HepG2 (cell line): ENCODE measurements around the gene YWHAB. TPM values are rescaled to one million over a fixed set of nuclear protein-coding genes. Genes with fewer than 3 reads are reported as not detected.

Experiments used
- MYC ChIP-seq: sonication (generic); formaldehyde crosslinking; IDR thresholded peaks from 2 replicates; pipeline ENCODE4 v1.9.0; 2021; ENCODE audit warnings: missing genetic modification reagents, borderline replicate concordance
- NCOA5 ChIP-seq: sonication (generic); formaldehyde crosslinking; IDR thresholded peaks from 2 replicates; pipeline ENCODE4 v1.4.0; 2020; ENCODE audit warnings: missing genetic modification reagents
- NR2F1 ChIP-seq, 2 experiments: fragments of 450-650 bp in 1 of 2; formaldehyde crosslinking in 1 of 2; IDR thresholded peaks; 2 replicates each; pipeline versions ENCODE4 v1.5.0 to v1.6.1; 2016 to 2020; ENCODE audit warnings: mild to moderate bottlenecking in 1 of 2, missing compliant biosample characterization in 1 of 2, missing genetic modification reagents in 1 of 2, moderate library complexity in 1 of 2
- PAF1 ChIP-seq: IDR thresholded peaks from 2 replicates; pipeline ENCODE4 v1.6.1; 2016; ENCODE audit warnings: missing genetic modification reagents, missing compliant biosample characterization
- PAWR ChIP-seq: sonication (generic); formaldehyde crosslinking; IDR thresholded peaks from 2 replicates; pipeline ENCODE4 v1.4.0; 2020; ENCODE audit warnings: missing genetic modification reagents, mild to moderate bottlenecking, borderline replicate concordance
- PBX2 ChIP-seq: IDR thresholded peaks from 2 replicates; pipeline ENCODE4 v1.6.1; 2016; ENCODE audit warnings: control low read depth
- PPARG ChIP-seq: conservative IDR thresholded peaks from 2 replicates; pipeline ENCODE4 v1.6.1; 2016; ENCODE audit warnings: missing biosample characterization, missing genetic modification reagents
- SIX4 ChIP-seq: sonication (generic); formaldehyde crosslinking; IDR thresholded peaks from 2 replicates; pipeline ENCODE4 v1.4.0; 2020; ENCODE audit warnings: missing genetic modification reagents
- SPEN ChIP-seq: sonication (generic); formaldehyde crosslinking; IDR thresholded peaks from 2 replicates; pipeline ENCODE4 v1.5.1; 2020; ENCODE audit warnings: low read depth, mild to moderate bottlenecking, missing genetic modification reagents
- TAF15 ChIP-seq: fragments of 200-400 bp; formaldehyde crosslinking; IDR thresholded peaks from one replicate; pipeline ENCODE4 v1.6.1; 2018; ENCODE audit warnings: mild to moderate bottlenecking, low read depth, low read length; ENCODE audit not compliant: poor library complexity, severe bottlenecking
- TFDP2 ChIP-seq: sonication (generic); formaldehyde crosslinking; IDR thresholded peaks from 2 replicates; pipeline ENCODE4 v1.4.0; 2020; ENCODE audit warnings: missing genetic modification reagents
- ZMAT3 ChIP-seq: sonication (generic); formaldehyde crosslinking; conservative IDR thresholded peaks from 2 replicates; pipeline ENCODE4 v1.7.0; 2021; ENCODE audit warnings: missing genetic modification reagents
- ZMYM4 ChIP-seq: sonication (generic); formaldehyde crosslinking; IDR thresholded peaks from 2 replicates; pipeline ENCODE4 v1.8.1; 2023; ENCODE audit warnings: mild to moderate bottlenecking, missing genetic modification reagents
- ZNF30 ChIP-seq: sonication (generic); formaldehyde crosslinking; IDR thresholded peaks from 2 replicates; pipeline ENCODE4 v1.5.0; 2020; ENCODE audit warnings: mild to moderate bottlenecking, missing genetic modification reagents
- ZNF33A ChIP-seq: sonication (generic); formaldehyde crosslinking; IDR thresholded peaks from 2 replicates; pipeline ENCODE4 v1.5.1; 2020; ENCODE audit warnings: missing genetic modification reagents, mild to moderate bottlenecking, moderate library complexity, borderline replicate concordance
- polyA plus RNA-seq, 8 experiments: library from polyadenylated mRNA; depleted of rRNA in 3 of 8; stranded (reverse) in 7 of 8; unstranded in 1 of 8; fragments of >200 nt; fragmentation: Illumina TruSeq in 4 of 8; extraction: Trizol in 4 of 8; gene quantifications; 2 replicates each; pipeline versions ENCODE4 v1.2.1 to v1.2.3, GENCODE V29; 2011 to 2016; ENCODE audit warnings: low read depth in 4 of 8, missing spikeins in 1 of 8, mixed read lengths in 1 of 8; ENCODE audit not compliant: insufficient read depth in 1 of 8
- total RNA-seq, 5 experiments: library from RNA; depleted of rRNA; stranded (reverse); fragments of >200 nt; fragmentation: Illumina TruSeq; extraction: Trizol; gene quantifications; 2 replicates each; pipeline ENCODE4 v1.2.3, GENCODE V29; 2016; ENCODE audit warnings: low read depth in 1 of 5
- TF ChIP-seq, protein P1 (sequence below): sonication (generic); formaldehyde crosslinking; IDR thresholded peaks from 2 replicates; pipeline ENCODE4 v1.5.0; 2020; ENCODE audit warnings: missing genetic modification reagents
- TF ChIP-seq, protein P2 (sequence below): sonication (generic); formaldehyde crosslinking; IDR thresholded peaks from 2 replicates; pipeline ENCODE4 v1.8.0; 2022; ENCODE audit warnings: mild to moderate bottlenecking, missing genetic modification reagents, moderate library complexity
- TF ChIP-seq, protein P3 (sequence below): sonication (generic); formaldehyde crosslinking; IDR thresholded peaks from 2 replicates; pipeline ENCODE4 v1.4.0; 2020; ENCODE audit warnings: missing genetic modification reagents, borderline replicate concordance

The YWHAB gene
- total and polyA plus RNA-seq, 2 of the 13 experiments (the other 11 are each of a cell fraction or from before 2014, with no cell fraction given): 77.2 to 121 TPM

- peak; percentile 32; the same call in 1 of the 2 replicates for TF ChIP-seq SIX4
- TF ChIP-seq ZMYM4 (CRISPR knock-in tag): peak; percentile 61; the same call in 1 of the 2 replicates
- no peak for TF ChIP-seq NCOA5 (CRISPR knock-in tag)
- TF ChIP-seq TFDP2 (CRISPR knock-in tag): peak; percentile 80
- no peak for TF ChIP-seq PPARG (CRISPR knock-in tag)
- peak; percentile 59; the same call in 1 of the 2 replicates for TF ChIP-seq PAF1 (CRISPR knock-in tag)
- TF ChIP-seq, protein P1, sequence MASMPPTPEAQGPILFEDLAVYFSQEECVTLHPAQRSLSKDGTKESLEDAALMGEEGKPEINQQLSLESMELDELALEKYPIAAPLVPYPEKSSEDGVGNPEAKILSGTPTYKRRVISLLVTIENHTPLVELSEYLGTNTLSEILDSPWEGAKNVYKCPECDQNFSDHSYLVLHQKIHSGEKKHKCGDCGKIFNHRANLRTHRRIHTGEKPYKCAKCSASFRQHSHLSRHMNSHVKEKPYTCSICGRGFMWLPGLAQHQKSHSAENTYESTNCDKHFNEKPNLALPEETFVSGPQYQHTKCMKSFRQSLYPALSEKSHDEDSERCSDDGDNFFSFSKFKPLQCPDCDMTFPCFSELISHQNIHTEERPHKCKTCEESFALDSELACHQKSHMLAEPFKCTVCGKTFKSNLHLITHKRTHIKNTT (CRISPR knock-in tag): no peak
- TF ChIP-seq SPEN: peak; percentile 67; the same call in 1 of the 2 replicates
- no peak for TF ChIP-seq PBX2 (CRISPR knock-in tag)
- TF ChIP-seq NR2F1 (CRISPR knock-in tag; IDR thresholded peaks at IDR 0.05): 0 out of 4 replicates have a peak, but pooled peaks of 1 of the 2 experiments have one; percentile 29
- TF ChIP-seq, protein P2, sequence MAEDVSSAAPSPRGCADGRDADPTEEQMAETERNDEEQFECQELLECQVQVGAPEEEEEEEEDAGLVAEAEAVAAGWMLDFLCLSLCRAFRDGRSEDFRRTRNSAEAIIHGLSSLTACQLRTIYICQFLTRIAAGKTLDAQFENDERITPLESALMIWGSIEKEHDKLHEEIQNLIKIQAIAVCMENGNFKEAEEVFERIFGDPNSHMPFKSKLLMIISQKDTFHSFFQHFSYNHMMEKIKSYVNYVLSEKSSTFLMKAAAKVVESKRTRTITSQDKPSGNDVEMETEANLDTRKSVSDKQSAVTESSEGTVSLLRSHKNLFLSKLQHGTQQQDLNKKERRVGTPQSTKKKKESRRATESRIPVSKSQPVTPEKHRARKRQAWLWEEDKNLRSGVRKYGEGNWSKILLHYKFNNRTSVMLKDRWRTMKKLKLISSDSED (CRISPR knock-in tag): no peak
- TF ChIP-seq MYC (CRISPR knock-in tag): peak; percentile 90
- TF ChIP-seq ZNF30: no peak
- 0 out of 2 replicates have a peak, but pooled peaks have one; percentile 98 for TF ChIP-seq PAWR (CRISPR knock-in tag)
- TF ChIP-seq ZNF33A (CRISPR knock-in tag): no peak
- TF ChIP-seq, protein P3, sequence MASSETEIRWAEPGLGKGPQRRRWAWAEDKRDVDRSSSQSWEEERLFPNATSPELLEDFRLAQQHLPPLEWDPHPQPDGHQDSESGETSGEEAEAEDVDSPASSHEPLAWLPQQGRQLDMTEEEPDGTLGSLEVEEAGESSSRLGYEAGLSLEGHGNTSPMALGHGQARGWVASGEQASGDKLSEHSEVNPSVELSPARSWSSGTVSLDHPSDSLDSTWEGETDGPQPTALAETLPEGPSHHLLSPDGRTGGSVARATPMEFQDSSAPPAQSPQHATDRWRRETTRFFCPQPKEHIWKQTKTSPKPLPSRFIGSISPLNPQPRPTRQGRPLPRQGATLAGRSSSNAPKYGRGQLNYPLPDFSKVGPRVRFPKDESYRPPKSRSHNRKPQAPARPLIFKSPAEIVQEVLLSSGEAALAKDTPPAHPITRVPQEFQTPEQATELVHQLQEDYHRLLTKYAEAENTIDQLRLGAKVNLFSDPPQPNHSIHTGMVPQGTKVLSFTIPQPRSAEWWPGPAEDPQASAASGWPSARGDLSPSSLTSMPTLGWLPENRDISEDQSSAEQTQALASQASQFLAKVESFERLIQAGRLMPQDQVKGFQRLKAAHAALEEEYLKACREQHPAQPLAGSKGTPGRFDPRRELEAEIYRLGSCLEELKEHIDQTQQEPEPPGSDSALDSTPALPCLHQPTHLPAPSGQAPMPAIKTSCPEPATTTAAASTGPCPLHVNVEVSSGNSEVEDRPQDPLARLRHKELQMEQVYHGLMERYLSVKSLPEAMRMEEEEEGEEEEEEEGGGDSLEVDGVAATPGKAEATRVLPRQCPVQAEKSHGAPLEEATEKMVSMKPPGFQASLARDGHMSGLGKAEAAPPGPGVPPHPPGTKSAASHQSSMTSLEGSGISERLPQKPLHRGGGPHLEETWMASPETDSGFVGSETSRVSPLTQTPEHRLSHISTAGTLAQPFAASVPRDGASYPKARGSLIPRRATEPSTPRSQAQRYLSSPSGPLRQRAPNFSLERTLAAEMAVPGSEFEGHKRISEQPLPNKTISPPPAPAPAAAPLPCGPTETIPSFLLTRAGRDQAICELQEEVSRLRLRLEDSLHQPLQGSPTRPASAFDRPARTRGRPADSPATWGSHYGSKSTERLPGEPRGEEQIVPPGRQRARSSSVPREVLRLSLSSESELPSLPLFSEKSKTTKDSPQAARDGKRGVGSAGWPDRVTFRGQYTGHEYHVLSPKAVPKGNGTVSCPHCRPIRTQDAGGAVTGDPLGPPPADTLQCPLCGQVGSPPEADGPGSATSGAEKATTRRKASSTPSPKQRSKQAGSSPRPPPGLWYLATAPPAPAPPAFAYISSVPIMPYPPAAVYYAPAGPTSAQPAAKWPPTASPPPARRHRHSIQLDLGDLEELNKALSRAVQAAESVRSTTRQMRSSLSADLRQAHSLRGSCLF (CRISPR knock-in tag): no peak
- TF ChIP-seq ZMAT3 (CRISPR knock-in tag): peak; percentile 20; the same call in 1 of the 2 replicates
- peak; percentile 32 for TF ChIP-seq TAF15
Measured at GRCh38 chr20:44909872-44910689, 24.6 kb downstream of the YWHAB start, which contains the start of gene PABPC1L (continued).
